ENCODE results near the gene APCDD1.
"Not testable (repeated sequence)": the region's sequence is repeated elsewhere in the genome, so short reads cannot be mapped to it uniquely, and the experiment has no call there.

The APCDD1 gene

DNA sequence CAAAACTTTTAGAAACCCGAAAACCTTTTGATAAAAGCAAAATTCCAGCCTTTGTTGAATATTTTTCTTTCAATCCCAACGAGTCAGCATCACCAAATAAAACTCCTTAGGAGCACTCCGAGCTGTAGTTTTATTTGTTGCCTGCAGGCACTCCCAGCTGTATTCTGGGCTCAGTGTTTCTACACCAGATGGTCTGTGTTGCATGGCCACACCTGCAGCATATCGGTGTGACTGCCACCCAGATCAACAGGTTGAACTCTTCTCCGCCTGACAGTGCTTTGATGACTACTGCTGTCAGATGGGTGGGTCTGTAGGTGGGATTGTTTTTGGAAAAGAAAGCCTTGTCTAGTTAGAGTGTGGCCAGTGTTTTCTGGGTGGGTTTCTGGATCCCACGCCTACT, 32.7 kb downstream of the APCDD1 start:
- in situ Hi-C loops (cut with MboI; ENCODE audit: low sequenced_read_pairs) = no loop called here

GRCh38 chr18:10488017-10488416, 33.6 kb downstream of the APCDD1 start:
- in situ Hi-C loops (cut with MboI; ENCODE audit: low sequenced_read_pairs) = no loop called here

DNA sequence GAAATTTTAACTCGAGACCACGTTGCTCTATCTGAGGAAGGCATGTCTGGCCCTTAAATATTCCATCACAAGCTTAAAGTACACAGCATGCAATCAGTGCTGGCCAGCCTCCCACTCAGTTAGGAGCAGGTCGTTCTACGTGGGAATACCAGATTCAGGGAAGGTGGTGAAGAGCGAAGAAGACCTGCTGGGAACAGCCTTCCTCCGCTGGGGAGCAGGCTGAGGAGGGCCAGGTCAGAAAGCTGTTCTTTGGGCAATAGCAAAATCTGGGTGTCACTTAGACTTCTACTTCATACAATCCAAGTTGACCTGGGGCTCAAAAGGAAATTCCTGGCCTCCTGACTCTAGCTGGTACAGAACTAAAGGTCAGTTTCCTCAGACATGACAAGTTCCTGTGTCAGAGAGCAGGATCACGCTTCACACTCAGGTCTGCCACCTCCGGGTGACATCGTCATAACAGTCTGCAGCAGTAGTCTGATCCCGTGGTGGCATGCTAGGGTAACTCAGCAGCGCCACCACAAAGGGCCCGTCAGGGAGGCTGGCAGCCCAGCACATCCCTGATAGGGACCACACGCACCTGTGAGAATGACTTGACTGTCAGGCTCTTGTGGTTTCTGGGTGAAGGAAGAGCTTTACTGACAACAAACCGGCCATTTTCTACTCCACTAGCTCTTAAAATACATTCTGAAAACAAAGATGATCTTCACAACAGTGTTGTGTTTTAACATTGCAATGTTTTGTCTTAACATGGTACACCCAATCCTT, 36.1 kb downstream of the APCDD1 start:
- in situ Hi-C loops (cut with MboI; ENCODE audit: low sequenced_read_pairs) = no loop called here

DNA sequence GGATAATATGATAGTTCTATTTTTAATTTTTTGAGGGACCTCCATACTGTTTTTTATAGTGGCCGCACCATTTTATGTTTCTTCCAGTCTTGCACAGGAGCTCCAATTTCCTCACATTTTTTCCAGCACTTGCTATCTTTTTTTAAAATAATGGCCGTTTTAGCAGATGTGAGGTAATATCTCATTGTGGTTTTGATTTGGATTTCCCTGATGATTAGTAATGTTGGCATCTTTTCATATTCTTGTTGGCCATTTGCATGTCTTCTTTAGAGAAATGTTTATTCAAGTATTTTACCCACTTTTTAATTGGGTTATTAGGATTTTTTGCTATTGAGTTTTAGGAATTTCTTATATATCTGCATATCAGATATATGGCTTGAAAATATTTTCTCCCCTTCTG, 41.5 kb downstream of the APCDD1 start:
- in situ Hi-C loops (cut with MboI; ENCODE audit: low sequenced_read_pairs) = no loop called here

DNA sequence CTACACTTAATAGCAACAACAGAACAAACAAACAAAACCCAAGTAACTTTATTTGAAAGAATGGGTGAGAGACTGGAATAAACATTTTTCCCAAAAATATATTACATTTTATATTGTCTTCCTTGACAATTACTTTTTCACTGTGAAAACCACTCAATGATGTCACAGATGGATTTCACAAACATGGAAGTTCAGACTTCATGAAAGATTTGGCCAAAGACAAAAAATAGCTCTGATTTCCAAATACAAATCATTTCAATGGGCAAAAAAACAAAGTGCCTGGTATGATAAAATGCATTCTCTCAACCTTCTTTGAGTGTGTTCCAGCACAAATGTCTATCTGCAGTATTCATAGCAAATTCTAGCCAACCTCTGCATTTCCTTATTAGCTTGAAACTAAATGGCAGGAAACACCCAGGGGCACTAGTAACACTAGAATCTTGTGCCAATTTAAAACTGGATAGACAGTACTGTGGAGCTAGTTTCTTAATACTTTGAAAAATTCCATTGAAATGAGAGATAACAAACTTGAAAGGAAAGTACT, 42.8 kb downstream of the APCDD1 start:
- in situ Hi-C loops (cut with MboI; ENCODE audit: low sequenced_read_pairs) = no loop called here

- in situ Hi-C loops (cut with MboI; ENCODE audit: low sequenced_read_pairs) = no loop called here
Measured at GRCh38 chr18:10499230-10499629, 44.8 kb downstream of the APCDD1 start.

DNA sequence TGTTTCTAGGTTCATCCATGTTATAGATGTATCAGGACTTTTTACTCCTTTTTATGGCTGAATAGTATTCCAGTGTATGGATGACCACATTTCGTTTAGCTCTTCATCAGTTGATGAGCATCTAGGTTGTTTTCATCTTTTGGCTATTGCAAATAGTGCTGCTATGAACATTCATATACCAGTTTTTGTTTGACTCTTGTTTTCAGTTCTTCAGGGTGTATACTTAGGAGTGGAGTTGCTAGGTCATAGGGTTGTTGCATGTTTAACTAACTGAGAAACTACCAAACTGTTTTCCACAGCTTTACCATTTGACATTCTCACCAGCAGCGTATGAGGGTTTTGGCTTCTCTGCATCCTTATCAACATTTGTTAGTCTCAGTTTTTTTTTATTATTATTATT, 45.6 kb downstream of the APCDD1 start:
- in situ Hi-C loops (cut with MboI; ENCODE audit: low sequenced_read_pairs) = no loop called here

DNA sequence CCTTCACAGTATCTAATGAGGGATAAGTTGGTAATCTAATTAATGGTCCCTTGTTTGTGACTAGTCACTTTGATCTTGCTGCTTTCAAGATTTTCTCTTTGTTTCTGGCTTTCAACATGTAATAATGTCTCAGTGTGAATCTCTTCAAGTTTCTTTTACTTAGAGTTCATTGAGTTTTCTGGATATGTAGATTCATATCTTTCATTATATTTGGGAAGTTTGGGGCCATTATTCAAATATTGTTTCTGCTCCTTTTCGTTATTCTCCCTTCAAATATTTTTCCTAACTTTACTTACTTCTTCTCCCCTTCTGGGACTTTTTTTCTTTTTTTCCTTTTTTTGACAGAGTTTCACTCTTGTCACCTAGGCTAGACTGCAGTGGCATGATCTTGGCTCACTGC, 50.3 kb downstream of the APCDD1 start:
- in situ Hi-C loops (cut with MboI; ENCODE audit: low sequenced_read_pairs) = no loop called here

GRCh38 chr18:10505892-10506291, 51.5 kb downstream of the APCDD1 start:
- in situ Hi-C loops (cut with MboI; ENCODE audit: low sequenced_read_pairs) = not testable (repeated sequence)

DNA sequence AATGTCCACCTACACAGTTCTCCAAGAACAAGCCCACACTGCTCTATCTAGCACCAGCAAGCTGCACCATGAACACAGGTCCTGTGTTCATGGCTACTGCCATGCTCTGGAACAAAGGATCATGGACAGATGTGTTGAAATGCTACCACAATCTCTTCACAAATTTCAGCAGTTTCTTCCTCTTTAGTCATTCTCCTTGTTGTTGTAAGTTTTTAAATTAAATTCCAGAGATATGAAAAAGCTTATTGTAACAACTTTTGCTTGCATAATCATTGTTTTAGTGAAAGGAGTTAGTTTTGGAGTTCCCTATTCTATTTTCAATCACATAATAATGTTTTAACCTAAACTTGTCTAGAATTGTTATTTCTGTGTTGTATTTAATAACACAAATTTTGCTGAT, 54.2 kb downstream of the APCDD1 start:
- in situ Hi-C loops (cut with MboI; ENCODE audit: low sequenced_read_pairs) = no loop called here

GRCh38 chr18:10511236-10511635, 56.8 kb downstream of the APCDD1 start:
- in situ Hi-C loops (cut with MboI; ENCODE audit: low sequenced_read_pairs) = loop anchor here (10.0 kb wide), 1 partner anchor 536 kb away; no protein-coding TSS in a partner anchor

- in situ Hi-C loops (cut with MboI; ENCODE audit: low sequenced_read_pairs) = loop anchor here (10.0 kb wide), 1 partner anchor 539 kb away; no protein-coding TSS in a partner anchor
Measured at GRCh38 chr18:10514082-10514481, 59.6 kb downstream of the APCDD1 start.

- in situ Hi-C loops (cut with MboI; ENCODE audit: low sequenced_read_pairs) = loop anchor here (10.0 kb wide), 1 partner anchor 540 kb away; no protein-coding TSS in a partner anchor
Measured at GRCh38 chr18:10514601-10515000, 60.2 kb downstream of the APCDD1 start.

- in situ Hi-C loops (cut with MboI; ENCODE audit: low sequenced_read_pairs) = loop anchor here (10.0 kb wide), 1 partner anchor 541 kb away; no protein-coding TSS in a partner anchor
Measured at GRCh38 chr18:10515456-10515855, 61.0 kb downstream of the APCDD1 start.

DNA sequence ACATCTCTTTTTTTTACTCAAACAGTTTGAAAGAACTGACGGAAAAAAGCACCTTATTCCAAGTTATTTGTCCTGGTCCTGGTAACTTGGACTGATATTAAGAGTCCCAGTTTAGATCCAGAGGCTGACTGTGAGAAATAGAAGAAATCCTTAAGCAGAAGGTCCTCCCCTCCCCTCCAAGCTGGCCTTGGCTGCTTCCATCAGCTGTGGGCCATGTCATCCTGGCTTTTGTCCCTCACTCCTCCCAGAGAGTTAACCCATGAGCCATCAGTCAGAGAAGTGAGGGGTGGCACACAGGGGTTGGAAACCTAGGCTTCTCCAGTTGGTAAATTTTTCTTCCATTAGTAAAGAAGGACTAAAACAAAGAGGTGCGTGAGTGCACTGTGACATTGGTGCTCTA, 61.6 kb downstream of the APCDD1 start:
- in situ Hi-C loops (cut with MboI; ENCODE audit: low sequenced_read_pairs) = loop anchor here (10.0 kb wide), 1 partner anchor 541 kb away; no protein-coding TSS in a partner anchor

GRCh38 chr18:10518595-10519255, 64.3 kb downstream of the APCDD1 start:
- in situ Hi-C loops (cut with MboI; ENCODE audit: low sequenced_read_pairs) = loop anchor here (10.0 kb wide), 1 partner anchor 544 kb away; no protein-coding TSS in a partner anchor

DNA sequence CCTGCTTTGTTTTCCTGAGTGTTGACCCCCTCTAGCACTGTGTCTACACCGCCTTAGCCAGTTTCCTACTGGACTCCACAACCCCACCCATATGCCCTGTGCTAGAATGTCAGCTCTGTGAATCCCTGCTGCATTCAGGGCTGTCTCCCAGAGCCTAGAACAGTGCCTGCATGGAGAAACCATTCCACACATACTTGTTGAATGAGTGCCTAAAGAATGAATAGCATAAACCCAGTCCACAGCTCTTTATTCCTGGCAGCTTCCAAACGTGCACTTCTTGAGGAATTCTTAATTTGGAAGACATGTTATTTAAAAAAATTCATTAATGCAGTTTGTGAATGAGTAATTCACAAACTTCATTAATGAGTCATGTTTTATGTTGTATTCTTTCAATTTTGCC, 64.9 kb downstream of the APCDD1 start:
- in situ Hi-C loops (cut with MboI; ENCODE audit: low sequenced_read_pairs) = loop anchor here (10.0 kb wide), 1 partner anchor 545 kb away; no protein-coding TSS in a partner anchor

DNA sequence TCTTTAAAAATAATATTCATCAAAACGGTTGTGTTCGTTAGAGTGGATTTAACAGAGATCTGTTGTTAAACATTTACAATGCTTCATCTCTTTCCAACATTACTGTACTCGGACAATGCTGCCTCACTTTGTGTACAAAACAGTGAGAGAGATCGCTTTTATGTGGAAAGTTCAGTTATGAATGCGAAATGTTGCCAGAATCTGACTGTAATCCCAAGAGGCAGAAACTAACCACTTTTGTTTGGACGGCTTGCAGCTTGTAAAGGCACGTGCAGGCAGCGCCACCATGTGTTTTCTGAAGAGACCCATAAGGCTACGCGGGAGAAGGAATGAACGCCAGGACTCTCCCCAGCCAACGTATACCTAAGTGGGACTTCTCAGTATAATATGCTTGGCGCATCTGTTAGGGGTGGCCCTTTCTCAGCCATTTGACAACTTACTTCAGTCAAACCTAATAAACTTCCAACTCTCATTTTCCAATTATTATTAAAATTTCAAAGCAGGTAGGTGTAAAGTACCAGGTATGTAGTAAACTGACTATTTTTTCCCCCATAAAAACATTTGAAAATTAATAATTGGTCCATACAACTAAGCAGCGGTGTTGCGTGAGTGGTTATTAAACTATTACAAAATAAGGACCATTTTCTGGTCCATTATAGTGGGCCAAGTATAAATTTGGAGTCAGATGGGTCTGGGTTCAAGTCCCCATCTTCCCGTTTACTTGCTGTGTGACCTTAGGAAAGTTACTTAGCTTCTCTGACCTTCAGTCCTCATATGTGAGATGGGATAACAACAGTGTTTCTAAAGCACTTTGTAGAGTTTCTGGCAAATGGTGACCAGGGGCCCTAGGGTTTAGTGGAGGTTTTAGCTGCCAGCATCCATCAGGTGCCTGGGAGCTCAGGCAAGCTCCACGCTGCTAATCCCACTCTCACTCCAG, 65.8 kb downstream of the APCDD1 start:
- in situ Hi-C loops (cut with MboI; ENCODE audit: low sequenced_read_pairs) = loop anchor here (10.0 kb wide), 1 partner anchor 545 kb away; no protein-coding TSS in a partner anchor

DNA sequence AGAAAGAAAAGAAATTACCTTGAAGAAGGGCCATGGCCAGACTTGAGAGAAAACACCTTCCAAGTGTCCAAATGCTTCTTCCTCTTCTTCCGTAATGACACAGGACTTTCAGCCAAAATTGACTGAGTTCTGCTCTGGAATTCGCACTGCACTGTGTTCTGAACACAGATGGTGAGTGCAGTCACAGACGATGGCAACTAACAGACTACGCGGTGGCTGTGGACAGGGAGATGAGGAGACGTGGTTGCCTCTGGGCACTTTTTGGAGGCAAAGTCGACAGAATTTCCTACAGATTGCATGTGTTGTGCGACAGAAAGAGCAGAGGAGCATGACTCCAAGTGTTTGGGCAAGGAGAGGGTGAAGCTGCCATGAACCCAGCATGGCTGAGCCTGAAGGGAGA, 67.1 kb downstream of the APCDD1 start:
- in situ Hi-C loops (cut with MboI; ENCODE audit: low sequenced_read_pairs) = no loop called here

DNA sequence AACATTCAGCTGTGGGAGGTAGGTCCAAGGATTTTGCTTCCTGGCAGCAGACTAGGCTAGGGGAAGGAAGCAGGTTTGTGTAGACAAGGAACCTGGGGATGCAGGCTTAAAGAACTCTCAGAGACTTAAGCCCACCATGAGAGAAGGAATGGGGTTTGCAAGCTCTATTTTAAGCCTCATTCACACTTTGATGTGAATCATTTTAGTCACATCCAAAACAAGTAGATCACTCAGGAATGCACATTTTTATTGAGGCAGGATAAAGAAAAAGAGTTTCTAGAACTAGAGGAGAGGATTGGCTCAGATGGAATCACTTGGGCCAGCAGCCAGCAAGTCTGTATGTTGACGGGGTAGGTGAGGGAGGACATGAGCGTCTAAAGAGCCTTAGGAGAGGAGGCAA, 68.1 kb downstream of the APCDD1 start:
- in situ Hi-C loops (cut with MboI; ENCODE audit: low sequenced_read_pairs) = no loop called here

- in situ Hi-C loops (cut with MboI; ENCODE audit: low sequenced_read_pairs) = no loop called here
Measured at GRCh38 chr18:10523544-10523943, 69.1 kb downstream of the APCDD1 start.
